ENCODE measurements around the gene DENR. TPM values are rescaled to one million over a fixed set of nuclear protein-coding genes. Genes with fewer than 3 reads are reported as not detected.
A peak's percentile ranks its signal among the peaks of the same experiment; 100 is the strongest.
"Not testable (repeated sequence)": the region's sequence is repeated elsewhere in the genome, so short reads cannot be mapped to it uniquely, and the experiment has no call there.

DENR gene
- total and polyA plus RNA-seq, 3 experiments from 2014 or later = 68.7 to 79.3 (median 78.8) TPM

- H3K4me1 Mint-ChIP-seq; H3K27me3 Mint-ChIP-seq; DNase-seq; H3K9me3 ChIP-seq (ENCODE audit: low read length); H3K36me3 ChIP-seq (ENCODE audit: insufficient read depth, low read length); H3K4me3 ChIP-seq (ENCODE audit: low read length); H3K27me3 ChIP-seq (ENCODE audit: insufficient read depth, low read length, poor library complexity, severe bottlenecking); CTCF ChIA-PET; H3K9me3 Mint-ChIP-seq; H3K4me1 ChIP-seq (ENCODE audit: insufficient read depth, low read length); H3K36me3 Mint-ChIP-seq; H3K4me3 Mint-ChIP-seq; H3K27ac Mint-ChIP-seq; H3K27ac ChIP-seq (ENCODE audit: low read depth, low read length): not testable (repeated sequence)
- POLR2A ChIA-PET = interaction anchor here (0.7 kb wide), 1 partner anchor 58 kb away, joined by 3 read pairs; no protein-coding TSS in a partner anchor
Observed at GRCh38 chr12:122715211-122715610, 37.4 kb upstream of the DENR start.

GRCh38 chr12:122716658-122717057 lies 36.0 kb upstream of the DENR start, which contains the start of gene HCAR3:
Gene HCAR3, minus strand, starts transcription at chr12:122716811. Its CDS starts 74 bp downstream, at chr12:122716737.
- H3K27me3 Mint-ChIP-seq; H3K36me3 Mint-ChIP-seq; H3K27ac Mint-ChIP-seq; CTCF ChIA-PET; DNase-seq; H3K27me3 ChIP-seq (ENCODE audit: insufficient read depth, low read length, poor library complexity, severe bottlenecking); H3K9me3 Mint-ChIP-seq; POLR2A ChIA-PET; H3K9me3 ChIP-seq (ENCODE audit: low read length); H3K4me3 Mint-ChIP-seq; H3K4me3 ChIP-seq (ENCODE audit: low read length); H3K4me1 Mint-ChIP-seq; H3K36me3 ChIP-seq (ENCODE audit: insufficient read depth, low read length); H3K27ac ChIP-seq (ENCODE audit: low read depth, low read length); H3K4me1 ChIP-seq (ENCODE audit: insufficient read depth, low read length): not testable (repeated sequence)

- Mint-ChIP-seq H3K27ac (no peak overlapping the region), H3K36me3 (no peaks in the 10 kb centered on the region), H3K9me3 (no peaks in the 10 kb centered on the region), H3K4me3 (no peak overlapping the region), H3K4me1 (peaks cover 0 to 5% (median 5%) of the 10 kb centered on the region in 3 donors), H3K27me3 (peaks cover 2 to 9% of the 10 kb centered on the region in 2 donors)
- Histone ChIP-seq H3K27ac (ENCODE audit: low read depth, low read length) (no peak overlapping the region), H3K27me3 (ENCODE audit: insufficient read depth, low read length, poor library complexity, severe bottlenecking) (no peaks in the 10 kb centered on the region), H3K4me1 (ENCODE audit: insufficient read depth, low read length) (peaks cover 3% of the 10 kb centered on the region), H3K4me3 (ENCODE audit: low read length) (no peak overlapping the region), H3K36me3 (ENCODE audit: insufficient read depth, low read length) (no peaks in the 10 kb centered on the region), H3K9me3 (ENCODE audit: low read length) (no peaks in the 10 kb centered on the region)
- ChIA-PET POLR2A (no interaction called here), CTCF (no interaction called here)
- no peak for DNase-seq
Observed at GRCh38 chr12:122721057-122721545, 31.5 kb upstream of the DENR start.

GRCh38 chr12:122722387-122722786 lies 30.2 kb upstream of the DENR start:
- POLR2A ChIA-PET = no interaction called here
- Mint-ChIP-seq H3K9me3 (no peaks in the 10 kb centered on the region), H3K27ac (no peak overlapping the region), H3K27me3 (peaks cover 2 to 9% of the 10 kb centered on the region in 2 donors), H3K4me1 (peaks cover 0 to 9% (median 8%) of the 10 kb centered on the region in 3 donors), H3K36me3 (no peaks in the 10 kb centered on the region), H3K4me3 (no peak overlapping the region)
- peaks cover 3% of the 10 kb centered on the region for H3K4me1 ChIP-seq (ENCODE audit: insufficient read depth, low read length)
- no peak overlapping the region for H3K27ac ChIP-seq (ENCODE audit: low read depth, low read length)
- H3K27me3 ChIP-seq (ENCODE audit: insufficient read depth, low read length, poor library complexity, severe bottlenecking) = no peaks in the 10 kb centered on the region
- no peak for DNase-seq
- CTCF ChIA-PET = no interaction called here
- no peak overlapping the region for H3K4me3 ChIP-seq (ENCODE audit: low read length)
- no peaks in the 10 kb centered on the region for H3K9me3 ChIP-seq (ENCODE audit: low read length)
- H3K36me3 ChIP-seq (ENCODE audit: insufficient read depth, low read length) = no peaks in the 10 kb centered on the region

- no peak overlapping the region for H3K27ac Mint-ChIP-seq
- H3K36me3 Mint-ChIP-seq = no peaks in the 10 kb centered on the region
- DNase-seq = no peak
- ChIA-PET POLR2A (no interaction called here), CTCF (no interaction called here)
- no peak overlapping the region for H3K27ac ChIP-seq (ENCODE audit: low read depth, low read length)
- no peak overlapping the region for H3K4me3 Mint-ChIP-seq
- H3K27me3 ChIP-seq (ENCODE audit: insufficient read depth, low read length, poor library complexity, severe bottlenecking) = no peaks in the 10 kb centered on the region
- H3K9me3 Mint-ChIP-seq = no peaks in the 10 kb centered on the region
- H3K4me3 ChIP-seq (ENCODE audit: low read length) = no peak overlapping the region
- H3K27me3 Mint-ChIP-seq = peaks cover 3 to 17% of the 10 kb centered on the region in 2 donors
- peaks cover 3% of the 10 kb centered on the region for H3K4me1 ChIP-seq (ENCODE audit: insufficient read depth, low read length)
- peaks cover 0 to 9% (median 8%) of the 10 kb centered on the region in 3 donors for H3K4me1 Mint-ChIP-seq
- H3K36me3 ChIP-seq (ENCODE audit: insufficient read depth, low read length) = no peaks in the 10 kb centered on the region
- no peaks in the 10 kb centered on the region for H3K9me3 ChIP-seq (ENCODE audit: low read length)
Observed at GRCh38 chr12:122724641-122725243, 27.9 kb upstream of the DENR start.

GRCh38 chr12:122725452-122726079 lies 27.1 kb upstream of the DENR start:
- H3K27ac ChIP-seq (ENCODE audit: low read depth, low read length) = peak overlapping the region; percentile 1

GRCh38 chr12:122726080-122726558 lies 26.5 kb upstream of the DENR start:
- H3K4me3 Mint-ChIP-seq = no peak overlapping the region
- DNase-seq = no peak
- peaks cover 0 to 9% (median 8%) of the 10 kb centered on the region in 3 donors for H3K4me1 Mint-ChIP-seq
- H3K4me1 ChIP-seq (ENCODE audit: insufficient read depth, low read length) = peaks cover 3% of the 10 kb centered on the region
- H3K9me3 Mint-ChIP-seq = no peaks in the 10 kb centered on the region
- no peaks in the 10 kb centered on the region for H3K9me3 ChIP-seq (ENCODE audit: low read length)
- CTCF ChIA-PET = no interaction called here
- no peaks in the 10 kb centered on the region for H3K36me3 Mint-ChIP-seq
- H3K36me3 ChIP-seq (ENCODE audit: insufficient read depth, low read length) = no peaks in the 10 kb centered on the region
- POLR2A ChIA-PET = no interaction called here
- H3K4me3 ChIP-seq (ENCODE audit: low read length) = no peak overlapping the region
- peak overlapping the region; percentile 1 for H3K27ac ChIP-seq (ENCODE audit: low read depth, low read length)
- H3K27ac Mint-ChIP-seq = peak overlapping the region in 1 of 8 donors; percentile 55
- peaks cover 5 to 21% of the 10 kb centered on the region in 2 donors for H3K27me3 Mint-ChIP-seq
- no peaks in the 10 kb centered on the region for H3K27me3 ChIP-seq (ENCODE audit: insufficient read depth, low read length, poor library complexity, severe bottlenecking)

More at GRCh38 chr12:122725452-122726079, 27.1 kb upstream of the DENR start:
- Mint-ChIP-seq H3K9me3 (no peaks in the 10 kb centered on the region), H3K4me3 (no peak overlapping the region), H3K4me1 (peaks cover 0 to 9% (median 8%) of the 10 kb centered on the region in 3 donors), H3K27ac (peak overlapping the region in 1 of 8 donors; percentile 55), H3K27me3 (peaks cover 3 to 19% of the 10 kb centered on the region in 2 donors), H3K36me3 (no peaks in the 10 kb centered on the region)
- Histone ChIP-seq H3K27me3 (ENCODE audit: insufficient read depth, low read length, poor library complexity, severe bottlenecking) (no peaks in the 10 kb centered on the region), H3K4me3 (ENCODE audit: low read length) (no peak overlapping the region), H3K9me3 (ENCODE audit: low read length) (no peaks in the 10 kb centered on the region), H3K4me1 (ENCODE audit: insufficient read depth, low read length) (peaks cover 3% of the 10 kb centered on the region), H3K36me3 (ENCODE audit: insufficient read depth, low read length) (no peaks in the 10 kb centered on the region)
- ChIA-PET CTCF (no interaction called here), POLR2A (interaction anchor here (0.6 kb wide), 1 partner anchor 194 kb away, joined by 5 read pairs; no protein-coding TSS in a partner anchor)
- no peak for DNase-seq

GRCh38 chr12:122729583-122730214 lies 22.9 kb upstream of the DENR start:
- DNase-seq = no peak
- ChIA-PET CTCF (no interaction called here), POLR2A (no interaction called here)
- H3K4me1 Mint-ChIP-seq = peaks cover 2 to 16% (median 13%) of the 10 kb centered on the region in 3 donors
- Histone ChIP-seq H3K27ac (ENCODE audit: low read depth, low read length) (no peak overlapping the region), H3K4me3 (ENCODE audit: low read length) (no peak overlapping the region), H3K36me3 (ENCODE audit: insufficient read depth, low read length) (no peaks in the 10 kb centered on the region), H3K27me3 (ENCODE audit: insufficient read depth, low read length, poor library complexity, severe bottlenecking) (no peaks in the 10 kb centered on the region), H3K9me3 (ENCODE audit: low read length) (no peaks in the 10 kb centered on the region), H3K4me1 (ENCODE audit: insufficient read depth, low read length) (peaks cover 12% of the 10 kb centered on the region)
- peaks cover 0 to 9% (median 0%) of the 10 kb centered on the region in 3 donors for H3K36me3 Mint-ChIP-seq
- H3K27me3 Mint-ChIP-seq = peaks cover 17 to 34% of the 10 kb centered on the region in 2 donors
- H3K27ac Mint-ChIP-seq = no peak overlapping the region
- no peak overlapping the region for H3K4me3 Mint-ChIP-seq
- no peaks in the 10 kb centered on the region for H3K9me3 Mint-ChIP-seq

Measured in CD8-positive, alpha-beta memory T cell (primary cell).